Jurkat, Clone E6-1 (cell line): Measurements from ENCODE around the gene ITPKC.
"Not testable (repeated sequence)": the region's sequence is repeated elsewhere in the genome, so short reads cannot be mapped to it uniquely, and the experiment has no call there.

Experiments
- DNase-seq: peaks from one replicate; pipeline ENCODE4 v3.0.0-alpha.2; 2011; ENCODE audit warnings: low read depth, low spot score
- H3K4me3 ChIP-seq: 2 replicates; pipeline ENCODE4 v1.5.1; 2011; ENCODE audit warnings: mild to moderate bottlenecking, low read length, control low read depth, moderate library complexity

ITPKC gene

GRCh38 chr19:40780582-40780981, 63.7 kb downstream of the ITPKC start:
- DNase-seq, result no peak
- no peak overlapping the region for H3K4me3 ChIP-seq

GRCh38 chr19:40781140-40781539, 64.2 kb downstream of the ITPKC start:
- DNase-seq, result no peak
- H3K4me3 ChIP-seq, result no peak overlapping the region

GRCh38 chr19:40783711-40784110, 66.8 kb downstream of the ITPKC start:
- no peak overlapping the region for H3K4me3 ChIP-seq
- no peak for DNase-seq

GRCh38 chr19:40784146-40784545, 67.2 kb downstream of the ITPKC start:
- not testable (repeated sequence) for H3K4me3 ChIP-seq, DNase-seq

GRCh38 chr19:40785526-40785925, 68.6 kb downstream of the ITPKC start:
- no peak for DNase-seq

GRCh38 chr19:40786060-40787037, 69.4 kb downstream of the ITPKC start:
- DNase-seq, result no peak
- H3K4me3 ChIP-seq, result no peak overlapping the region

More at GRCh38 chr19:40785526-40785925, 68.6 kb downstream of the ITPKC start:
- H3K4me3 ChIP-seq, result no peak overlapping the region
